ENCODE results near the gene LPAR2.
"Not testable (repeated sequence)": the region's sequence is repeated elsewhere in the genome, so short reads cannot be mapped to it uniquely, and the experiment has no call there.

The LPAR2 gene
- 30.3 to 55.5 (median 50.3) reads per million in 4 experiments for total RNA-seq

GRCh38 chr19:19627621-19628500, at the start of gene LPAR2:
Gene LPAR2, minus strand, starts transcription at chr19:19628220. Its CDS starts 945 bp downstream, at chr19:19627275.
- peak; percentile 72 for DNase-seq

GRCh38 chr19:19677579-19677978, 49.6 kb upstream of the LPAR2 start:
- no peak for DNase-seq

GRCh38 chr19:19674315-19674714, 46.3 kb upstream of the LPAR2 start:
- DNase-seq: no peak

- DNase-seq: no peak
Measured at GRCh38 chr19:19672816-19673215, 44.8 kb upstream of the LPAR2 start.

GRCh38 chr19:19670070-19670551, 42.1 kb upstream of the LPAR2 start:
- DNase-seq: no peak

GRCh38 chr19:19668230-19669012, 40.4 kb upstream of the LPAR2 start, which contains the start of gene ZNF101:
Gene ZNF101, plus strand, starts transcription at chr19:19668839. Its CDS starts 125 bp downstream, at chr19:19668964.
- peak; percentile 87 for DNase-seq

- not testable (repeated sequence) for DNase-seq
Measured at GRCh38 chr19:19665420-19665948, 37.5 kb upstream of the LPAR2 start.

GRCh38 chr19:19663256-19664120, 35.5 kb upstream of the LPAR2 start, which contains the start of gene ATP13A1:
Gene ATP13A1, minus strand, starts transcription at chr19:19663676. Its CDS starts 10 bp downstream, at chr19:19663666.
- DNase-seq: peak; percentile 86

GRCh38 chr19:19662871-19663255, 34.8 kb upstream of the LPAR2 start:
- no peak for DNase-seq

- no peak for DNase-seq
Measured at GRCh38 chr19:19662344-19662743, 34.3 kb upstream of the LPAR2 start.

- DNase-seq: no peak
Measured at GRCh38 chr19:19661675-19662251, 33.7 kb upstream of the LPAR2 start.

GRCh38 chr19:19661141-19661674, 33.2 kb upstream of the LPAR2 start:
- DNase-seq: no peak

- DNase-seq: no peak
Measured at GRCh38 chr19:19659646-19660245, 31.7 kb upstream of the LPAR2 start.

- DNase-seq: no peak
Measured at GRCh38 chr19:19657397-19657783, 29.4 kb upstream of the LPAR2 start.

- DNase-seq: no peak
Measured at GRCh38 chr19:19656451-19657396, 28.7 kb upstream of the LPAR2 start.

GRCh38 chr19:19655641-19656343, 27.8 kb upstream of the LPAR2 start:
- no peak for DNase-seq

GRCh38 chr19:19655051-19655594, 27.1 kb upstream of the LPAR2 start:
- DNase-seq: no peak

- DNase-seq: no peak
Measured at GRCh38 chr19:19654441-19654840, 26.4 kb upstream of the LPAR2 start.

All from effector CD8-positive, alpha-beta T cell (primary cell).